Body of pancreas (tissue), 4 donors: ENCODE measurements around the gene IRF2. TPM values are rescaled to one million over a fixed set of nuclear protein-coding genes. Genes with fewer than 3 reads are reported as not detected.

Source experiments
- ATAC-seq: fragments of 150-250 bp; one replicate; pipeline ENCODE4 v1.9.1; 2016
- DNase-seq, 4 donors: peaks; one replicate each; pipeline ENCODE4 v3.0.0-alpha.2; 2019
- H3K27ac ChIP-seq, 4 donors: fragments of 200-600 bp; sonication (generic); 1 replicate in 3 of 4; 2 replicates in 1 of 4; pipeline versions ENCODE4 v1.5.1 to v1.6.1; 2016 to 2019; ENCODE audit warnings: mild to moderate bottlenecking in 1 of 4, mixed read lengths in 1 of 4, moderate library complexity in 1 of 4
- H3K27me3 ChIP-seq, 2 donors: fragments of 200-600 bp; sonication (generic); one replicate each; pipeline ENCODE4 v1.6.0; 2016; ENCODE audit warnings: mild to moderate bottlenecking in 1 of 2
- H3K36me3 ChIP-seq, 2 donors: fragments of 200-600 bp; sonication (generic); replicated peaks in 1 of 2; 2 replicates each; pipeline ENCODE4 v1.5.1; 2016; ENCODE audit warnings: low read depth in 2 of 2; ENCODE audit not compliant: insufficient read depth in 1 of 2
- H3K4me1 ChIP-seq: fragments of 200-600 bp; sonication (generic); one replicate; pipeline ENCODE4 v1.6.0; 2016
- H3K4me3 ChIP-seq, 2 donors: fragments of 200-600 bp; sonication (generic); 1 replicate in 1 of 2; 2 replicates in 1 of 2; pipeline ENCODE4 v1.5.1; 2016 to 2019
- H3K9me3 ChIP-seq, 3 donors: fragments of 200-600 bp; sonication (generic); 1 replicate in 2 of 3; 2 replicates in 1 of 3; pipeline ENCODE4 v1.5.1; 2016
- POLR2A ChIP-seq, 3 donors: fragments of 450-650 bp; IDR thresholded peaks; one replicate each; pipeline ENCODE4 v1.6.1; 2016; ENCODE audit warnings: antibody characterized with exemption in 3 of 3, mild to moderate bottlenecking in 2 of 3
- WGBS, 2 donors: methylation state at CpG; one replicate each; pipeline ENCODE4 v1.1.5; 2017; 5-methylcytosine and 5-hydroxymethylcytosine counted together
- intact Hi-C: fragments of 100-400 bp; cut with DNase I; formaldehyde crosslinking; loops from one replicate; pipeline ENCODE4 v1.15.1; 2023
- total RNA-seq, 2 donors: library from RNA; depleted of rRNA; stranded (reverse); fragments of >200 nt; gene quantifications; one replicate each; pipeline ENCODE4 v1.1.0, GENCODE V29; 2016
- TF ChIP-seq, protein P1 (sequence below), 7 experiments: fragments of 450-650 bp in 4 of 7; fragments of 200-600 bp in 3 of 7; sonication (generic) in 3 of 7; IDR thresholded peaks; one replicate each; pipeline ENCODE4 v1.5.1; 2016 to 2019; ENCODE audit warnings: antibody characterized with exemption in 7 of 7

Gene IRF2
- total RNA-seq, 2 donors from 2014 or later, result 12.5 to 14.5 TPM

GRCh38 chr4:184446132-184446658 lies 28.2 kb downstream of the IRF2 start:
- 91 to 95% methylated on average over 3 of the region's 3 CpGs for WGBS, 2 donors
- peaks cover 13% of the 10 kb centered on the region for H3K4me1 ChIP-seq
- intact Hi-C loops, result no loop called here
- TF ChIP-seq, protein P1, sequence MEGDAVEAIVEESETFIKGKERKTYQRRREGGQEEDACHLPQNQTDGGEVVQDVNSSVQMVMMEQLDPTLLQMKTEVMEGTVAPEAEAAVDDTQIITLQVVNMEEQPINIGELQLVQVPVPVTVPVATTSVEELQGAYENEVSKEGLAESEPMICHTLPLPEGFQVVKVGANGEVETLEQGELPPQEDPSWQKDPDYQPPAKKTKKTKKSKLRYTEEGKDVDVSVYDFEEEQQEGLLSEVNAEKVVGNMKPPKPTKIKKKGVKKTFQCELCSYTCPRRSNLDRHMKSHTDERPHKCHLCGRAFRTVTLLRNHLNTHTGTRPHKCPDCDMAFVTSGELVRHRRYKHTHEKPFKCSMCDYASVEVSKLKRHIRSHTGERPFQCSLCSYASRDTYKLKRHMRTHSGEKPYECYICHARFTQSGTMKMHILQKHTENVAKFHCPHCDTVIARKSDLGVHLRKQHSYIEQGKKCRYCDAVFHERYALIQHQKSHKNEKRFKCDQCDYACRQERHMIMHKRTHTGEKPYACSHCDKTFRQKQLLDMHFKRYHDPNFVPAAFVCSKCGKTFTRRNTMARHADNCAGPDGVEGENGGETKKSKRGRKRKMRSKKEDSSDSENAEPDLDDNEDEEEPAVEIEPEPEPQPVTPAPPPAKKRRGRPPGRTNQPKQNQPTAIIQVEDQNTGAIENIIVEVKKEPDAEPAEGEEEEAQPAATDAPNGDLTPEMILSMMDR (IDR thresholded peaks at IDR 0.05), result no peak
- TF ChIP-seq POLR2A (IDR thresholded peaks at IDR 0.05), result no peak
- H3K27me3 ChIP-seq, result no peaks in the 10 kb centered on the region
- ATAC-seq, result no peak
- no peak for DNase-seq
- no peaks in the 10 kb centered on the region for H3K9me3 ChIP-seq
- no peak overlapping the region for H3K4me3 ChIP-seq
- H3K36me3 ChIP-seq, result no peaks in the 10 kb centered on the region
- no peak overlapping the region for H3K27ac ChIP-seq

GRCh38 chr4:184444953-184445309 lies 29.4 kb downstream of the IRF2 start:
- no peak overlapping the region for H3K4me3 ChIP-seq
- intact Hi-C loops, result no loop called here
- 81 to 86% methylated on average over 10 to 11 of the region's 11 CpGs for WGBS, 2 donors
- ATAC-seq, result no peak
- H3K36me3 ChIP-seq, result no peaks in the 10 kb centered on the region
- peaks cover 20% of the 10 kb centered on the region for H3K4me1 ChIP-seq
- no peak for TF ChIP-seq POLR2A (IDR thresholded peaks at IDR 0.05)
- TF ChIP-seq, protein P1 (IDR thresholded peaks at IDR 0.05), result no peak
- no peaks in the 10 kb centered on the region for H3K27me3 ChIP-seq
- no peaks in the 10 kb centered on the region for H3K9me3 ChIP-seq
- DNase-seq, result peak in 1 of 4 donors; percentile 19
- no peak overlapping the region for H3K27ac ChIP-seq

DNA sequence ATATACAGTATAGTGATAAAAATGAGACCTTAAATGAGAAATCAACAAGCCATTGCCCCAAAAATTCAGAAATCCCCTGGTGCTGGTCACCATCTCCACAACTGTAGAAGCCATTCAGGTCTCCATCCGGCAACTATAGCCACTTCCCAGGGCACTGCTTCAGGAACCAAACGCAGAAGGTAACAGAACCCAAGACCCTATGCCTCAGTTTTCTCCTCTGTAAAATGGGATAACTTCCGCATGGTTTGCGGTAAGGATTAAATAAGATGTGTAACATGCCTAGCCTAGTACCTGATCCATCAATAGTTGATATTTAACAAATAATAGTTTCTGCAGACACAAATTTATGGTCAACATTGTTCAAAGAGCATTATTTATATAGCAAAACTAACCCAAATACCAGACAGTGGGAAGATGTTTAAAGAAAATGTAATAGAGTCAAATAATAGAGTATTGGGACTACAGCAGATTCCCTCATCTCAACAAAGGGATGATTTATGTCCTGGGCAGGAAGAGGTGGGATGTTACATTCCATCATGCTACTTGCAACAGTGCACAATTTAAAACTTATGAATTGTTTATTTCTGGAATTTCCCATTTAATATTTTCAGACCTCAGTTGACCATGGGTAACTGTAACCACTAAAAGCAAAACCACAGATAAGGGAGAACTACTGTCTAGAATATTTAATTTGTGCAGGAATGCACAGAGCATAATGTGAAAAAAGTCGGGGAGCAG lies 30.0 kb downstream of the IRF2 start:
- no peak overlapping the region for H3K27ac ChIP-seq
- H3K36me3 ChIP-seq, result no peaks in the 10 kb centered on the region
- H3K9me3 ChIP-seq, result no peaks in the 10 kb centered on the region
- intact Hi-C loops, result no loop called here
- ATAC-seq (no peak), DNase-seq (no peak)
- no peaks in the 10 kb centered on the region for H3K27me3 ChIP-seq
- peaks cover 22% of the 10 kb centered on the region for H3K4me1 ChIP-seq
- TF ChIP-seq POLR2A (IDR thresholded peaks at IDR 0.05), result no peak
- TF ChIP-seq, protein P1 (IDR thresholded peaks at IDR 0.05), result no peak
- 92% methylated on average over 5 of the region's 5 CpGs for WGBS, 2 donors
- H3K4me3 ChIP-seq, result no peak overlapping the region

- 95 to 100% methylated on average over 2 of the region's 2 CpGs for WGBS, 2 donors
- Histone ChIP-seq H3K27me3 (no peaks in the 10 kb centered on the region), H3K4me1 (peaks cover 27% of the 10 kb centered on the region), H3K4me3 (no peak overlapping the region), H3K27ac (no peak overlapping the region), H3K9me3 (no peaks in the 10 kb centered on the region), H3K36me3 (no peaks in the 10 kb centered on the region)
- intact Hi-C loops, result no loop called here
- TF ChIP-seq, protein P1 (IDR thresholded peaks at IDR 0.05), result no peak
- no peak for TF ChIP-seq POLR2A (IDR thresholded peaks at IDR 0.05)
- DNase-seq (no peak), ATAC-seq (no peak)
Observed at GRCh38 chr4:184443318-184443717, 31.0 kb downstream of the IRF2 start.

DNA sequence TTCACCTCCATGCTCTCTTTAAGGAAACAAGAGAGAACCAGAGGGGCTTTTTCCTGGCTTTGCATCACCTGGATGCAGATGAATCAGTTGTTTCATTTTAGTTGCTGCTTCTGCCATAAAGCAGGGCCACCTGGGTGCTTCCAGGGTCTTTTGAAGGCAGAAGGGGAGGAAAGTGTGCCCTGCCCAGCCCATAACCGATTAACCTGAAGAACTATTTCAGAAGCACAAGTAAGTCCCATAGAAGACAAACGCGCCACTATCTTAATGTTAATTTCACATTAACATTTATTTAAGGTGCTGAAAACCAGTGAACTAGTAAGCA lies 32.1 kb downstream of the IRF2 start:
- H3K36me3 ChIP-seq, result no peaks in the 10 kb centered on the region
- peaks cover 32% of the 10 kb centered on the region for H3K4me1 ChIP-seq
- no peaks in the 10 kb centered on the region for H3K27me3 ChIP-seq
- 86 to 92% methylated on average over 3 of the region's 3 CpGs for WGBS, 2 donors
- no peak for ATAC-seq
- DNase-seq, result no peak
- H3K4me3 ChIP-seq, result no peak overlapping the region
- intact Hi-C loops, result no loop called here
- H3K27ac ChIP-seq, result no peak overlapping the region
- H3K9me3 ChIP-seq, result no peaks in the 10 kb centered on the region
- TF ChIP-seq, protein P1 (IDR thresholded peaks at IDR 0.05), result no peak
- no peak for TF ChIP-seq POLR2A (IDR thresholded peaks at IDR 0.05)
